Measurements from ENCODE around the gene FGF2.

Gene FGF2

GRCh38 chr4:122827879-122828601 lies 1.4 kb downstream of the FGF2 start:
- H3K9me3 ChIP-seq (replicated peaks; ENCODE audit: insufficient read depth, low read length), result no peaks in the 10 kb centered on the region
- peak; percentile 98 for DNase-seq
- peak overlapping the region; percentile 86 for H3K9ac ChIP-seq (ENCODE audit: low read length)
- H3K4me2 ChIP-seq (ENCODE audit: low read depth, low read length), result peak overlapping the region; percentile 98
- no peak for TF ChIP-seq EZH2 (optimal IDR thresholded peaks at IDR 0.05; ENCODE audit: low read depth, low read length)
- TF ChIP-seq, protein P1, sequence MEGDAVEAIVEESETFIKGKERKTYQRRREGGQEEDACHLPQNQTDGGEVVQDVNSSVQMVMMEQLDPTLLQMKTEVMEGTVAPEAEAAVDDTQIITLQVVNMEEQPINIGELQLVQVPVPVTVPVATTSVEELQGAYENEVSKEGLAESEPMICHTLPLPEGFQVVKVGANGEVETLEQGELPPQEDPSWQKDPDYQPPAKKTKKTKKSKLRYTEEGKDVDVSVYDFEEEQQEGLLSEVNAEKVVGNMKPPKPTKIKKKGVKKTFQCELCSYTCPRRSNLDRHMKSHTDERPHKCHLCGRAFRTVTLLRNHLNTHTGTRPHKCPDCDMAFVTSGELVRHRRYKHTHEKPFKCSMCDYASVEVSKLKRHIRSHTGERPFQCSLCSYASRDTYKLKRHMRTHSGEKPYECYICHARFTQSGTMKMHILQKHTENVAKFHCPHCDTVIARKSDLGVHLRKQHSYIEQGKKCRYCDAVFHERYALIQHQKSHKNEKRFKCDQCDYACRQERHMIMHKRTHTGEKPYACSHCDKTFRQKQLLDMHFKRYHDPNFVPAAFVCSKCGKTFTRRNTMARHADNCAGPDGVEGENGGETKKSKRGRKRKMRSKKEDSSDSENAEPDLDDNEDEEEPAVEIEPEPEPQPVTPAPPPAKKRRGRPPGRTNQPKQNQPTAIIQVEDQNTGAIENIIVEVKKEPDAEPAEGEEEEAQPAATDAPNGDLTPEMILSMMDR (IDR thresholded peaks at IDR 0.05; ENCODE audit: low read length), result peak; percentile 32
- H3K9me2 ChIP-seq (replicated peaks; ENCODE audit: insufficient read depth, low read length), result no peaks in the 10 kb centered on the region
- H3F3A ChIP-seq (ENCODE audit: insufficient read depth, low read length), result peaks cover 19% of the 10 kb centered on the region
- H3K27ac ChIP-seq (ENCODE audit: low read length), result peak overlapping the region; percentile 97
- H2AFZ ChIP-seq (ENCODE audit: low read length), result peak overlapping the region; percentile 77
- peak overlapping the region; percentile 72 for H3K4me3 ChIP-seq (ENCODE audit: low read length)
- no peaks in the 10 kb centered on the region for H3K36me3 ChIP-seq (replicated peaks; ENCODE audit: insufficient read depth, low read length)
- H3K4me1 ChIP-seq (ENCODE audit: low read length), result peaks cover 8% of the 10 kb centered on the region; the same call in 1 of the 2 replicates
- H3K79me2 ChIP-seq (ENCODE audit: low read length), result peaks cover 31% of the 10 kb centered on the region
- no peaks in the 10 kb centered on the region for H4K20me1 ChIP-seq (ENCODE audit: insufficient read depth, low read length)
- H3K27me3 ChIP-seq (replicated peaks; ENCODE audit: insufficient read depth, low read length), result no peaks in the 10 kb centered on the region; the same call in 1 of the 2 replicates

DNA sequence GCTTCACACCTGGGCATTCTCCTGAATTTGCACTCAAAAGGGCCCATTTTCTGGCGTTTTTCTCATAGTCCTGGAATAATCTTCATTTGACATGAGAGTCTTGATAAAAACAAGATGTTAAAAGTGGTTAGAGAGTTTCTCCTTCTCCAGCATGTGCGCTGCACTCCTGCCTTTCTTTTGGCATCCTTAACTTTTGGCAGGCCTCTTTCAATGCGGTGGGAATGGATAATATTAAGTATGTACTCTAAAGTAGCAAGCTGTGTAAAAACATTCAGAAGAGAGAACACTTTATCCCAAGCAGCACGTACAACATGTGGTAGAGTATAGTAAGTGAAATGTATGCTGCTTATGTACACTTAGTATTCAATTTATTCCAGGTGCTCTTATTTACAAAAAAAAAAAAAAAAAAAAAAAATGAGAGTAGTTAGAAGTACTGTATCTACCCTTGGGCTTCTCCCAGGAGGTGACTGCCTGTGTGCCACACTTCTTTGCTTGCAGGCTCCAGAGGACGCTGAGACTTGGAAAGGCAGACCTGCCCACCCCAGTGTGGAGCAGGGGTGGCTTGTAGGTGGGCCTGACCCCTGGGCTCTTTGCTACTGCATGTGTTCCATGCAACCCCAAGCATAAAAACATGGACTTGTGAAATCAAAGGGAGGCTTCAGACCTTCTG lies 3.9 kb downstream of the FGF2 start:
- Histone ChIP-seq H3K9me3 (replicated peaks; ENCODE audit: insufficient read depth, low read length) (no peaks in the 10 kb centered on the region), H4K20me1 (ENCODE audit: insufficient read depth, low read length) (no peaks in the 10 kb centered on the region), H3K27me3 (replicated peaks; ENCODE audit: insufficient read depth, low read length) (no peaks in the 10 kb centered on the region; the same call in 1 of the 2 replicates), H3K36me3 (replicated peaks; ENCODE audit: insufficient read depth, low read length) (no peaks in the 10 kb centered on the region), H3K4me1 (ENCODE audit: low read length) (peaks cover 8% of the 10 kb centered on the region; the same call in 1 of the 2 replicates), H3K79me2 (ENCODE audit: low read length) (peaks cover 38% of the 10 kb centered on the region), H3K4me3 (ENCODE audit: low read length) (no peak overlapping the region), H3F3A (ENCODE audit: insufficient read depth, low read length) (peaks cover 19% of the 10 kb centered on the region), H3K4me2 (ENCODE audit: low read depth, low read length) (no peak overlapping the region), H3K27ac (ENCODE audit: low read length) (no peak overlapping the region), H3K9me2 (replicated peaks; ENCODE audit: insufficient read depth, low read length) (no peaks in the 10 kb centered on the region), H3K9ac (ENCODE audit: low read length) (no peak overlapping the region), H2AFZ (ENCODE audit: low read length) (no peak overlapping the region)
- TF ChIP-seq, protein P1 (IDR thresholded peaks at IDR 0.05; ENCODE audit: low read length), result no peak
- TF ChIP-seq EZH2 (optimal IDR thresholded peaks at IDR 0.05; ENCODE audit: low read depth, low read length) (no peak), EZH2phosphoT487 (IDR thresholded peaks at IDR 0.05; ENCODE audit: low read length) (no peak)
- DNase-seq, result no peak

DNA sequence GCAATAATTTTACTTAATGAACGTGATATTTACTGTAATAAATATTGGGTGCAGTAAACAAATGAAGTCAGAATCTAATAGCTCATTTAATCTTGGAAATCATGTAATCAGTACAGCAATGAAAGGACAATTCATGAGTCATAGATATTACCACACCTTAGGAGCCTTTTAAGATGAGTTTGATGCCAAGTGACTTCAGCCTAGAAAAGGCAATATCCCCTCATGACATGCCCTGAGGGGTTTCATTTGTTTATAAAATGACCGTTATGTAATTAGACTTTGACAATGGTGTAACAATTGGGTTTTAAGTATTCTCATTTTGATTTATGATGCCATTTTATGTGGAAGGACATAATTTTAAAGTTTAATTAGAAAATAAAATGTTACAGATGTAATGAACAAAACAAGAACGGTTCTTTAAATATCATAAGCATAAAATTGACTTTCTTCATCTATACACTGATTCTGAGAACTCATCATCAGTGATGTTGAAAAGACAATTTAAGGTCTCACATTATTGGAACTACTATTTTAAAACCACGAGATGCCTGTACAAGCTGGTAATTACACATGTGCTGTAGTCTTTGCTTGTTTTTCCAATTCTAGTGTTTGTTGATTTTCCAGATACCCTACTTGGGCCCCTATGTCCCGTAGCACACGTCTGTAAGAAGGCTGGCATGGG lies 5.0 kb downstream of the FGF2 start:
- Histone ChIP-seq H3K4me3 (ENCODE audit: low read length) (no peak overlapping the region), H3K79me2 (ENCODE audit: low read length) (peaks cover 45% of the 10 kb centered on the region), H3K36me3 (replicated peaks; ENCODE audit: insufficient read depth, low read length) (no peaks in the 10 kb centered on the region), H3K27me3 (replicated peaks; ENCODE audit: insufficient read depth, low read length) (no peaks in the 10 kb centered on the region), H3K9me2 (replicated peaks; ENCODE audit: insufficient read depth, low read length) (no peaks in the 10 kb centered on the region), H3K4me1 (ENCODE audit: low read length) (peaks cover 8% of the 10 kb centered on the region; the same call in 1 of the 2 replicates), H3K4me2 (ENCODE audit: low read depth, low read length) (no peak overlapping the region), H3K27ac (ENCODE audit: low read length) (no peak overlapping the region), H3K9me3 (replicated peaks; ENCODE audit: insufficient read depth, low read length) (no peaks in the 10 kb centered on the region), H3F3A (ENCODE audit: insufficient read depth, low read length) (peaks cover 19% of the 10 kb centered on the region), H4K20me1 (ENCODE audit: insufficient read depth, low read length) (no peaks in the 10 kb centered on the region), H3K9ac (ENCODE audit: low read length) (no peak overlapping the region), H2AFZ (ENCODE audit: low read length) (no peak overlapping the region)
- TF ChIP-seq, protein P1 (IDR thresholded peaks at IDR 0.05; ENCODE audit: low read length), result no peak
- TF ChIP-seq EZH2 (optimal IDR thresholded peaks at IDR 0.05; ENCODE audit: low read depth, low read length) (no peak), EZH2phosphoT487 (IDR thresholded peaks at IDR 0.05; ENCODE audit: low read length) (no peak)
- DNase-seq, result no peak

All from MM.1S (cell line).